ENCODE results near the gene WASF2. TPM values are rescaled to one million over a fixed set of nuclear protein-coding genes. Genes with fewer than 3 reads are reported as not detected.
"Not testable (repeated sequence)": the region's sequence is repeated elsewhere in the genome, so short reads cannot be mapped to it uniquely, and the experiment has no call there.

The WASF2 gene
- total RNA-seq, 1 experiment from 2014 or later, result 104 TPM

DNA sequence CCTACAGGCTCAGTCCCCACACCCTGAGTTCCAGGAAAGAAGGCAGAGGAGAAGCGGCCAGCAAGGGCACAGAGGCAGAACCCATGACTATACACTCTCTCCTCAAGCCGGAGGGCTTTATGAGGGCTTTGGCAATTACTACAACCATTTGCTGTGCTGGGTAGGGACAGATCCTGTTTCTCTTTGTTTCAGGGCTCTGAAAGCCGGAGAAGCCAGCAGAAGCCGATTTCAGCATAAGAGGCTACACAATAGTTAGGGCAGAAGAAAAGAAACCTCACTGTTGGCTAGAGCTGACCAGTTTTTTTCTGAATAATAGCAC lies 83.6 kb downstream of the WASF2 start:
- H3K27ac Mint-ChIP-seq, result peak overlapping the region; percentile 94
- no peak for ATAC-seq
- DNase-seq (ENCODE audit: low spot score), result no peak
- H3K4me3 Mint-ChIP-seq, result no peak overlapping the region
- no peak for TF ChIP-seq ZNF232 (CRISPR knock-in tag; IDR thresholded peaks at IDR 0.05)
- TF ChIP-seq ESRRA (CRISPR knock-in tag; IDR thresholded peaks at IDR 0.05; ENCODE audit: borderline replicate concordance), result no peak
- no peak for TF ChIP-seq RELA (CRISPR knock-in tag; IDR thresholded peaks at IDR 0.05; ENCODE audit: borderline replicate concordance)
- TF ChIP-seq, protein P1, sequence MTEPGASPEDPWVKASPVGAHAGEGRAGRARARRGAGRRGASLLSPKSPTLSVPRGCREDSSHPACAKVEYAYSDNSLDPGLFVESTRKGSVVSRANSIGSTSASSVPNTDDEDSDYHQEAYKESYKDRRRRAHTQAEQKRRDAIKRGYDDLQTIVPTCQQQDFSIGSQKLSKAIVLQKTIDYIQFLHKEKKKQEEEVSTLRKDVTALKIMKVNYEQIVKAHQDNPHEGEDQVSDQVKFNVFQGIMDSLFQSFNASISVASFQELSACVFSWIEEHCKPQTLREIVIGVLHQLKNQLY (CRISPR knock-in tag; IDR thresholded peaks at IDR 0.05), result no peak
- no peak for TF ChIP-seq ZNF219 (CRISPR knock-in tag; IDR thresholded peaks at IDR 0.05; ENCODE audit: borderline replicate concordance)
- TF ChIP-seq, protein P2, sequence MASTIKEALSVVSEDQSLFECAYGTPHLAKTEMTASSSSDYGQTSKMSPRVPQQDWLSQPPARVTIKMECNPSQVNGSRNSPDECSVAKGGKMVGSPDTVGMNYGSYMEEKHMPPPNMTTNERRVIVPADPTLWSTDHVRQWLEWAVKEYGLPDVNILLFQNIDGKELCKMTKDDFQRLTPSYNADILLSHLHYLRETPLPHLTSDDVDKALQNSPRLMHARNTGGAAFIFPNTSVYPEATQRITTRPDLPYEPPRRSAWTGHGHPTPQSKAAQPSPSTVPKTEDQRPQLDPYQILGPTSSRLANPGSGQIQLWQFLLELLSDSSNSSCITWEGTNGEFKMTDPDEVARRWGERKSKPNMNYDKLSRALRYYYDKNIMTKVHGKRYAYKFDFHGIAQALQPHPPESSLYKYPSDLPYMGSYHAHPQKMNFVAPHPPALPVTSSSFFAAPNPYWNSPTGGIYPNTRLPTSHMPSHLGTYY (CRISPR knock-in tag; IDR thresholded peaks at IDR 0.05), result no peak
- H3K36me3 Mint-ChIP-seq, result peaks cover 32% of the 10 kb centered on the region
- ChIA-PET CTCF (interaction anchor here (1.4 to 5.0 kb wide), 12 partner anchors 10 to 263 kb away, joined by 5 to 49 read pairs (median 20); partner anchors contain the start of gene AHDC1), POLR2A (interaction anchor here (0.6 kb wide), 1 partner anchor 94 kb away, joined by 7 read pairs; no protein-coding TSS in a partner anchor)
- H3K27me3 Mint-ChIP-seq (ENCODE audit: low read depth), result no peaks in the 10 kb centered on the region
- H3K4me1 Mint-ChIP-seq, result peaks cover 50% of the 10 kb centered on the region
- H3K9me3 Mint-ChIP-seq, result no peaks in the 10 kb centered on the region

DNA sequence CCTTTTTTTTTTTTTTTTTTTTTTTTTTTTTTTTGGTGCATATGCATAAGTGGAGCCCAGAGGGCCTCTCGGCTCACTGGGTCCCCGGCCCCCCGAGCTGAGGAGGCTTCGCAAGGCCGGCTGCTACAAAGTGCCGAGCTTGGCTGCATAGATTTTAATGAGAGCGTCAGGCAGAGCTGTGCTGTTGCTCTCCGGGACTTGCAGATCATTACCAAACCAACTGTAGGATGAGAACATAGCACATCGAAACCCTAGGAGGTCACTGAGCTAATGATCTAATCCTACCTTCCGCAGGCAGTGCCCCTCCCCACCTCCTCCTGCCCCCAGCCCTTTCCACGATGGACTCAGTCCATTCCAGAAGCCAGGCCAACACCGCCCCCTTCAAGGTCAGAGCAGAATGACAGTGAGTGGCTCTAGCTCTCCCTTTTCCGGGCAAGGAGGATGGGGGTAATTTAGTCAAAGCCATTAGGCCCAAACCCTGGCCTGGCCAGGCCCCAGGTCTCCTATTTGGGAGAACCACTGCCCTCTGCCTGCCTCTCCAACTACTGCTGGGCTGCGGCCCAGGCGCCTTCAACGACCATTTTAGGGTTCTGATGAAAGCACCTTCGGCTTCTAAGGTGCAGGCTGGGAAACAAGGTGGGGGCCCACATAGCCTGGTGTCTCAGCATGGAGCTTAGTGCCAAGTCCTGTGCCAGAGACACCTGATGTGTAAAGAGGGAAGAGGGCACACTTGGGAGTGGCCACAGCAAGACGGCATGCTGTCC lies 84.2 kb downstream of the WASF2 start:
- peaks cover 27% of the 10 kb centered on the region for H3K36me3 Mint-ChIP-seq
- ChIA-PET CTCF (interaction anchor here (0.5 to 5.0 kb wide), 49 partner anchors 10 to 1095 kb away, joined by 3 to 49 read pairs (median 6); partner anchors contain the start of genes AHDC1, CD164L2, FAM76A and MAP3K6), POLR2A (interaction anchor here (0.8 to 1.3 kb wide), 3 partner anchors 11 to 151 kb away, joined by 3 to 4 read pairs (median 3); no protein-coding TSS in a partner anchor)
- DNase-seq (ENCODE audit: low spot score) (peak; percentile 56), ATAC-seq (peak; percentile 74)
- H3K4me3 Mint-ChIP-seq; H3K9me3 Mint-ChIP-seq; H3K27me3 Mint-ChIP-seq (ENCODE audit: low read depth): not testable (repeated sequence)
- H3K27ac Mint-ChIP-seq, result peak overlapping the region; percentile 94
- peaks cover 50% of the 10 kb centered on the region for H3K4me1 Mint-ChIP-seq

DNA sequence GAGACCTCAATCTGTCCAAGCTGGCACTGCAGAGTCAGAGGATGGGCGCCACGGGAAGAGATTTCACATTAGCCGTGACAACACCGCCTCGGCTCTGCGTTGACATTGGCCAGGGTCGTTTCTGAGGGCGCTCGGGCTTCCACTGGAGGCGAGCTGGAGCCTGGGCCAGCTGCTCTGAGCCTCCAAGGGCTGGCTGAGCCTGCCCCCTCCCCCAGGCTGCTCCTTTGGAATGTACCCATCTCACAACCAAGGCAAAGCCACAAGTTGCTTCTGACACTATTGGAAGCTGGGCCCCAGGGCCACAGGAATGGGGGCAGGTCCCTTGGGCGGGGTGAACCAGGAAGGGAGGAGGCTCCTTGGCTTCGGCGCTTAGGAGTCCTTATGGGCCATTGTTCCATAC lies 84.9 kb downstream of the WASF2 start:
- Mint-ChIP-seq H3K4me3 (no peak overlapping the region), H3K9me3 (no peaks in the 10 kb centered on the region), H3K27me3 (ENCODE audit: low read depth) (no peaks in the 10 kb centered on the region), H3K4me1 (peaks cover 57% of the 10 kb centered on the region), H3K36me3 (peaks cover 20% of the 10 kb centered on the region), H3K27ac (peak overlapping the region; percentile 57; the same call in 1 of the 2 replicates)
- POLR2A ChIA-PET, result interaction anchor here (0.7 to 1.3 kb wide), 4 partner anchors 11 to 152 kb away, joined by 3 to 4 read pairs (median 3); no protein-coding TSS in a partner anchor
- CTCF ChIA-PET, result interaction anchor here (0.5 to 5.0 kb wide), 48 partner anchors 9 to 1096 kb away, joined by 3 to 49 read pairs (median 6); partner anchors contain the start of genes AHDC1, CD164L2, FAM76A and MAP3K6
- TF ChIP-seq, protein P3, sequence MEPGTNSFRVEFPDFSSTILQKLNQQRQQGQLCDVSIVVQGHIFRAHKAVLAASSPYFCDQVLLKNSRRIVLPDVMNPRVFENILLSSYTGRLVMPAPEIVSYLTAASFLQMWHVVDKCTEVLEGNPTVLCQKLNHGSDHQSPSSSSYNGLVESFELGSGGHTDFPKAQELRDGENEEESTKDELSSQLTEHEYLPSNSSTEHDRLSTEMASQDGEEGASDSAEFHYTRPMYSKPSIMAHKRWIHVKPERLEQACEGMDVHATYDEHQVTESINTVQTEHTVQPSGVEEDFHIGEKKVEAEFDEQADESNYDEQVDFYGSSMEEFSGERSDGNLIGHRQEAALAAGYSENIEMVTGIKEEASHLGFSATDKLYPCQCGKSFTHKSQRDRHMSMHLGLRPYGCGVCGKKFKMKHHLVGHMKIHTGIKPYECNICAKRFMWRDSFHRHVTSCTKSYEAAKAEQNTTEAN (CRISPR knock-in tag; IDR thresholded peaks at IDR 0.05), result peak; percentile 74; the same call in 1 of the 2 replicates
- TF ChIP-seq SP1 (CRISPR knock-in tag; conservative IDR thresholded peaks at IDR 0.05) (0 out of 2 replicates have a peak, but pooled peaks have one; percentile 18), OVOL2 (CRISPR knock-in tag; IDR thresholded peaks at IDR 0.05; ENCODE audit: borderline replicate concordance) (no peak), ZNF138 (CRISPR knock-in tag; conservative IDR thresholded peaks at IDR 0.05) (0 out of 2 replicates have a peak, but pooled peaks have one; percentile 27)
- TF ChIP-seq, protein P4, sequence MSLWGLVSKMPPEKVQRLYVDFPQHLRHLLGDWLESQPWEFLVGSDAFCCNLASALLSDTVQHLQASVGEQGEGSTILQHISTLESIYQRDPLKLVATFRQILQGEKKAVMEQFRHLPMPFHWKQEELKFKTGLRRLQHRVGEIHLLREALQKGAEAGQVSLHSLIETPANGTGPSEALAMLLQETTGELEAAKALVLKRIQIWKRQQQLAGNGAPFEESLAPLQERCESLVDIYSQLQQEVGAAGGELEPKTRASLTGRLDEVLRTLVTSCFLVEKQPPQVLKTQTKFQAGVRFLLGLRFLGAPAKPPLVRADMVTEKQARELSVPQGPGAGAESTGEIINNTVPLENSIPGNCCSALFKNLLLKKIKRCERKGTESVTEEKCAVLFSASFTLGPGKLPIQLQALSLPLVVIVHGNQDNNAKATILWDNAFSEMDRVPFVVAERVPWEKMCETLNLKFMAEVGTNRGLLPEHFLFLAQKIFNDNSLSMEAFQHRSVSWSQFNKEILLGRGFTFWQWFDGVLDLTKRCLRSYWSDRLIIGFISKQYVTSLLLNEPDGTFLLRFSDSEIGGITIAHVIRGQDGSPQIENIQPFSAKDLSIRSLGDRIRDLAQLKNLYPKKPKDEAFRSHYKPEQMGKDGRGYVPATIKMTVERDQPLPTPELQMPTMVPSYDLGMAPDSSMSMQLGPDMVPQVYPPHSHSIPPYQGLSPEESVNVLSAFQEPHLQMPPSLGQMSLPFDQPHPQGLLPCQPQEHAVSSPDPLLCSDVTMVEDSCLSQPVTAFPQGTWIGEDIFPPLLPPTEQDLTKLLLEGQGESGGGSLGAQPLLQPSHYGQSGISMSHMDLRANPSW (CRISPR knock-in tag; conservative IDR thresholded peaks at IDR 0.05; ENCODE audit: low read depth), result no peak
- TF ChIP-seq, protein P5, sequence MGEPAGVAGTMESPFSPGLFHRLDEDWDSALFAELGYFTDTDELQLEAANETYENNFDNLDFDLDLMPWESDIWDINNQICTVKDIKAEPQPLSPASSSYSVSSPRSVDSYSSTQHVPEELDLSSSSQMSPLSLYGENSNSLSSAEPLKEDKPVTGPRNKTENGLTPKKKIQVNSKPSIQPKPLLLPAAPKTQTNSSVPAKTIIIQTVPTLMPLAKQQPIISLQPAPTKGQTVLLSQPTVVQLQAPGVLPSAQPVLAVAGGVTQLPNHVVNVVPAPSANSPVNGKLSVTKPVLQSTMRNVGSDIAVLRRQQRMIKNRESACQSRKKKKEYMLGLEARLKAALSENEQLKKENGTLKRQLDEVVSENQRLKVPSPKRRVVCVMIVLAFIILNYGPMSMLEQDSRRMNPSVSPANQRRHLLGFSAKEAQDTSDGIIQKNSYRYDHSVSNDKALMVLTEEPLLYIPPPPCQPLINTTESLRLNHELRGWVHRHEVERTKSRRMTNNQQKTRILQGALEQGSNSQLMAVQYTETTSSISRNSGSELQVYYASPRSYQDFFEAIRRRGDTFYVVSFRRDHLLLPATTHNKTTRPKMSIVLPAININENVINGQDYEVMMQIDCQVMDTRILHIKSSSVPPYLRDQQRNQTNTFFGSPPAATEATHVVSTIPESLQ (CRISPR knock-in tag; IDR thresholded peaks at IDR 0.05), result no peak
- TF ChIP-seq, protein P6, sequence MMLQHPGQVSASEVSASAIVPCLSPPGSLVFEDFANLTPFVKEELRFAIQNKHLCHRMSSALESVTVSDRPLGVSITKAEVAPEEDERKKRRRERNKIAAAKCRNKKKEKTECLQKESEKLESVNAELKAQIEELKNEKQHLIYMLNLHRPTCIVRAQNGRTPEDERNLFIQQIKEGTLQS (CRISPR knock-in tag; conservative IDR thresholded peaks at IDR 0.05), result no peak
- DNase-seq (ENCODE audit: low spot score) (peak; percentile 74), ATAC-seq (peak; percentile 34)

Measured in WTC11 (cell line).